Endothelial cell of umbilical vein (primary cell): ENCODE data around the gene ZBTB17. TPM values are rescaled to one million over a fixed set of nuclear protein-coding genes. Genes with fewer than 3 reads are reported as not detected.

Experiments
- BruUV-seq: library from RNA; stranded (reverse); fragments of 400-500 nt; replicated peaks from 2 replicates; lab custom pipeline; 2021; lab: Mats Ljungman, UMichigan
- CTCF ChIA-PET: fragments of 300-600, 350-600 bp; sonication (Branson Sonifier 250); formaldehyde crosslinking; loops from one replicate; lab custom pipeline; 2021; ENCODE audit warnings: antibody characterized with exemption, inconsistent platforms; lab: Charles Lee
- POLR2A ChIA-PET: fragments of 300-600, 350-600 bp; sonication (Branson Sonifier 250); formaldehyde crosslinking; loops from one replicate; lab custom pipeline; 2021; ENCODE audit warnings: antibody characterized with exemption, inconsistent platforms; lab: Charles Lee
- DNase-seq: peaks from one replicate; pipeline ENCODE4 v3.0.0-alpha.2; 2011; ENCODE audit warnings: low read depth, low spot score
- FAIRE-seq: peaks from 2 replicates; lab custom pipeline; 2011; peaks lifted over from hg19 to GRCh38; lab: Jason Lieb, UNC
- H2AFZ ChIP-seq: 2 replicates; pipeline ENCODE4 v1.6.0; 2012; ENCODE audit warnings: low read depth, low read length, control low read depth, inconsistent platforms
- H3K27ac ChIP-seq: 2 replicates; pipeline ENCODE4 v1.5.1; 2011; ENCODE audit warnings: low read depth, mild to moderate bottlenecking, control low read depth, low read length, moderate library complexity; ENCODE audit not compliant: insufficient read depth
- H3K27me3 ChIP-seq, 2 experiments: 2 replicates each; pipeline versions ENCODE4 v1.6.0 to v1.6.1; 2011; ENCODE audit warnings: low read length in 2 of 2, mixed read lengths in 1 of 2; ENCODE audit not compliant: control insufficient read depth in 2 of 2, insufficient read depth in 2 of 2
- H3K36me3 ChIP-seq, 2 experiments: 2 replicates in 1 of 2; 3 replicates in 1 of 2; pipeline ENCODE4 v1.5.1; 2011; ENCODE audit warnings: low read length in 2 of 2, mild to moderate bottlenecking in 1 of 2, moderate library complexity in 1 of 2; ENCODE audit not compliant: control insufficient read depth in 2 of 2, insufficient read depth in 2 of 2; ENCODE audit errors: extremely low read depth in 1 of 2
- H3K4me1 ChIP-seq: 3 replicates; pipeline ENCODE4 v1.5.1; 2011; ENCODE audit warnings: mild to moderate bottlenecking, low read length; ENCODE audit not compliant: control insufficient read depth, insufficient read depth; ENCODE audit errors: extremely low read depth
- H3K4me2 ChIP-seq: 2 replicates; pipeline ENCODE4 v1.6.1; 2011; ENCODE audit warnings: low read length, control low read depth, mixed read lengths; ENCODE audit not compliant: insufficient read depth
- H3K4me3 ChIP-seq, 3 experiments: fragments of 200-600 bp in 1 of 3; sonication (generic), shearing (Covaris generic) in 1 of 3; replicated peaks in 1 of 3; 2 replicates each; pipeline ENCODE4 v1.5.1; 2011 to 2016; ENCODE audit warnings: control low read depth in 3 of 3, low read length in 3 of 3, mild to moderate bottlenecking in 2 of 3, inconsistent platforms in 1 of 3, low read depth in 1 of 3, moderate library complexity in 1 of 3; ENCODE audit not compliant: insufficient read depth in 1 of 3
- H3K79me2 ChIP-seq: 2 replicates; pipeline ENCODE4 v1.6.0; 2012; ENCODE audit warnings: low read length, inconsistent platforms; ENCODE audit not compliant: control insufficient read depth, insufficient read depth
- H3K9ac ChIP-seq: replicated peaks from 2 replicates; pipeline ENCODE3; 2011; ENCODE audit warnings: low read length, control low read depth; ENCODE audit not compliant: insufficient read depth; ENCODE audit errors: extremely low read depth
- H3K9me1 ChIP-seq: replicated peaks from 3 replicates; pipeline ENCODE4 v1.6.0; 2011; ENCODE audit warnings: mild to moderate bottlenecking, low read length; ENCODE audit not compliant: control insufficient read depth, insufficient read depth; ENCODE audit errors: extremely low read depth
- H3K9me3 ChIP-seq: replicated peaks from 2 replicates; pipeline ENCODE4 v1.5.1; 2012; ENCODE audit warnings: low read length, inconsistent platforms; ENCODE audit not compliant: control insufficient read depth, insufficient read depth
- H4K20me1 ChIP-seq: replicated peaks from 2 replicates; pipeline ENCODE3; 2011; ENCODE audit warnings: mild to moderate bottlenecking, low read length; ENCODE audit not compliant: control insufficient read depth, insufficient read depth; ENCODE audit errors: extremely low read depth
- CTCF ChIP-seq, 2 donors: IDR thresholded peaks; 1 replicate in 1 of 2; 2 replicates in 1 of 2; pipeline ENCODE4 v1.5.1; 2011; ENCODE audit warnings: low read length in 2 of 2, mild to moderate bottlenecking in 2 of 2, moderate library complexity in 2 of 2, control low read depth in 1 of 2, inconsistent platforms in 1 of 2, low read depth in 1 of 2; ENCODE audit not compliant: insufficient read depth in 1 of 2; ENCODE audit errors: extremely low read depth in 1 of 2
- EZH2 ChIP-seq: IDR thresholded peaks from 2 replicates; pipeline ENCODE4 v1.6.1; 2012; ENCODE audit warnings: borderline replicate concordance, low read depth, mild to moderate bottlenecking, moderate library complexity, low read length, inconsistent platforms; ENCODE audit not compliant: severe bottlenecking
- FOS ChIP-seq: IDR thresholded peaks from 2 replicates; pipeline ENCODE4 v1.6.1; 2011; ENCODE audit warnings: mild to moderate bottlenecking, low read length, moderate library complexity, borderline replicate concordance; ENCODE audit not compliant: insufficient read depth
- GATA2 ChIP-seq: IDR thresholded peaks from 2 replicates; pipeline ENCODE4 v1.7.0; 2011; ENCODE audit warnings: low read depth, mild to moderate bottlenecking, moderate library complexity, mixed read lengths, low read length; ENCODE audit not compliant: insufficient read length, insufficient read depth
- JUN ChIP-seq: IDR thresholded peaks from 2 replicates; pipeline ENCODE4 v1.6.1; 2011; ENCODE audit warnings: borderline replicate concordance, low read depth; ENCODE audit not compliant: insufficient read length, insufficient read depth
- MYC ChIP-seq: IDR thresholded peaks from one replicate; pipeline ENCODE4 v1.6.1; 2011; ENCODE audit warnings: mild to moderate bottlenecking, low read depth, low read length
- POLR2A ChIP-seq: IDR thresholded peaks from 2 replicates; pipeline ENCODE4 v1.6.1; 2012; ENCODE audit warnings: low read depth, mild to moderate bottlenecking, control low read depth, low read length
- POLR2AphosphoS5 ChIP-seq: IDR thresholded peaks from 2 replicates; pipeline ENCODE4 v1.6.1; 2012; ENCODE audit warnings: low read depth, mild to moderate bottlenecking, control low read depth, low read length, moderate library complexity; ENCODE audit not compliant: insufficient read depth
- dilution Hi-C: fragments of 300-500 bp; cut with MboI; formaldehyde crosslinking; loops from one replicate; pipeline ENCODE4 v1.15.0; 2019; ENCODE audit warnings: low sequenced_read_pairs; ENCODE audit not compliant: extremely low pct_ligation_motif_present
- intact Hi-C: fragments of 100-400 bp; cut with micrococcal nuclease; formaldehyde crosslinking; loops from one replicate; pipeline ENCODE4 v1.10.0; 2022
- polyA plus RNA-seq, 4 experiments: library from polyadenylated mRNA; depleted of rRNA in 3 of 4; stranded (reverse) in 3 of 4; unstranded in 1 of 4; fragments of >200 nt; gene quantifications; 2 replicates each; pipeline versions ENCODE4 v1.2.1 to v1.2.3, GENCODE V29; 2011 to 2012; ENCODE audit warnings: missing spikeins in 1 of 4
- total RNA-seq: library from RNA; stranded (reverse); gene quantifications from 2 replicates; pipeline ENCODE4 v1.2.3, GENCODE V29; 2021
- TF ChIP-seq, protein P1 (sequence below): IDR thresholded peaks from 2 replicates; pipeline ENCODE4 v1.6.1; 2011; ENCODE audit not compliant: insufficient read depth, insufficient read length

Gene ZBTB17
- total and polyA plus RNA-seq, 2 donors (not counting 3 experiments of a cell fraction or from before 2014, with no cell fraction given), result 43.9 to 72.7 TPM

DNA sequence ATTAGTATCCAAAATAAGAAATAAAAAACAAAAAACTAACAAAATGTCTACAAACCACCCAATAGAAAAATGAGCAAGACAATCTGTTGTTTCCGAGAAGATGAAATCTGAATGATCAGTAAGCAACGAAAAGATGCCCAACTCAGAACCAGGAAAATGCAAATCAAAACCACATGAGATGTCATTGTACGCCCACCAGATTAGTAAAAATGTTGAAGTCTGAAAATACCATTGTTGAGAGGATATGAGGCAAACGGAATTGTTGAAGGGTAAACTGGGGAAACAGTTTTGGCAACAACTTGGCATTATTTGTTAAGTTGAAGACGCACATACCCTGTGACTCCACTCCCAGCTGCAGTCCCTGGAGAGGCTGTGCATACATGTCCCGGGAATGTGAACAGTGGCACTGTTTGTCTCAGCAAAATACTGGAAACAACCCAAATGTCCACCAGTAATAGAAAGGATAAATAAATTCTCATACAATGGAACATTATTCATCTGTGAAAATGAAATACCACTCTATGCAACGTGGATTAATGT lies 10.6 kb downstream of the ZBTB17 start:
- Histone ChIP-seq H3K9me3 (no peaks in the 10 kb centered on the region), H3K27me3 (no peaks in the 10 kb centered on the region), H3K4me1 (peaks cover 13% of the 10 kb centered on the region), H3K4me3 (no peak overlapping the region), H3K36me3 (peaks cover 2 to 5% of the 10 kb centered on the region in 2 experiments), H3K9me1 (no peaks in the 10 kb centered on the region), H3K27ac (no peak overlapping the region), H4K20me1 (no peaks in the 10 kb centered on the region), H3K79me2 (peaks cover 55% of the 10 kb centered on the region), H3K9ac (no peak overlapping the region), H3K4me2 (no peak overlapping the region), H2AFZ (no peak overlapping the region)
- intact Hi-C loops, result no loop called here
- no TSS peak for BruUV-seq
- FAIRE-seq (peak; percentile 69), DNase-seq (peak; percentile 51)
- CTCF ChIA-PET, result no interaction called here
- POLR2A ChIA-PET, result no interaction called here
- TF ChIP-seq JUN, result no peak
- no peak for TF ChIP-seq FOS
- no peak for TF ChIP-seq GATA2
- TF ChIP-seq EZH2, result no peak
- TF ChIP-seq POLR2A, result no peak
- TF ChIP-seq POLR2AphosphoS5, result no peak
- TF ChIP-seq, protein P1, sequence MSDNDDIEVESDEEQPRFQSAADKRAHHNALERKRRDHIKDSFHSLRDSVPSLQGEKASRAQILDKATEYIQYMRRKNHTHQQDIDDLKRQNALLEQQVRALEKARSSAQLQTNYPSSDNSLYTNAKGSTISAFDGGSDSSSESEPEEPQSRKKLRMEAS, result no peak
- TF ChIP-seq CTCF (IDR thresholded peaks at IDR 0.05; ENCODE audit: extremely low read depth in 1 of 2, insufficient read depth in 1 of 2, low read depth in 1 of 2, low read length in 2 of 2), result no peak
- TF ChIP-seq MYC, result no peak
- dilution Hi-C loops, result no loop called here
